ENCODE results near the gene ADH1B.
"Not testable (repeated sequence)": the region's sequence is repeated elsewhere in the genome, so short reads cannot be mapped to it uniquely, and the experiment has no call there.

The ADH1B gene

GRCh38 chr4:99324979-99325378 lies 3.8 kb upstream of the ADH1B start:
- H3K9ac ChIP-seq (ENCODE audit: low read depth in 1 of 2, low read length in 2 of 2): no peak overlapping the region
- H3K4me3 ChIP-seq (ENCODE audit: low read depth in 1 of 2, low read length in 2 of 2): no peak overlapping the region
- no peaks in the 10 kb centered on the region for H3K27me3 ChIP-seq (ENCODE audit: control insufficient read depth in 1 of 2, insufficient read depth in 2 of 2, low read length in 2 of 2)
- no peak overlapping the region for H3K27ac ChIP-seq (ENCODE audit: low read depth, low read length)
- no peaks in the 10 kb centered on the region for H3K36me3 ChIP-seq (ENCODE audit: control insufficient read depth in 1 of 2, insufficient read depth in 2 of 2, low read length in 2 of 2)
- peaks cover 0 to 6% of the 10 kb centered on the region in 2 donors for H3K9me3 ChIP-seq (ENCODE audit: control insufficient read depth in 1 of 2, low read length in 2 of 2)
- no peaks in the 10 kb centered on the region for H3K4me1 ChIP-seq (ENCODE audit: control insufficient read depth in 1 of 2, insufficient read depth in 2 of 2, low read length in 2 of 2)

- H3K9ac ChIP-seq (ENCODE audit: low read depth in 1 of 2, low read length in 2 of 2): no peak overlapping the region
- no peaks in the 10 kb centered on the region for H3K36me3 ChIP-seq (ENCODE audit: control insufficient read depth in 1 of 2, insufficient read depth in 2 of 2, low read length in 2 of 2)
- no peak overlapping the region for H3K4me3 ChIP-seq (ENCODE audit: low read depth in 1 of 2, low read length in 2 of 2)
- H3K4me1 ChIP-seq (ENCODE audit: control insufficient read depth in 1 of 2, insufficient read depth in 2 of 2, low read length in 2 of 2): no peaks in the 10 kb centered on the region
- no peaks in the 10 kb centered on the region for H3K27me3 ChIP-seq (ENCODE audit: control insufficient read depth in 1 of 2, insufficient read depth in 2 of 2, low read length in 2 of 2)
- H3K27ac ChIP-seq (ENCODE audit: low read depth, low read length): peak overlapping the region; percentile 0
- H3K9me3 ChIP-seq (ENCODE audit: control insufficient read depth in 1 of 2, low read length in 2 of 2): peaks cover 0 to 6% of the 10 kb centered on the region in 2 donors
These were observed 3.2 kb upstream of the ADH1B start for GRCh38 chr4:99324361-99324760.

- H3K27me3 ChIP-seq (ENCODE audit: control insufficient read depth in 1 of 2, insufficient read depth in 2 of 2, low read length in 2 of 2): no peaks in the 10 kb centered on the region
- peaks cover 0 to 6% of the 10 kb centered on the region in 2 donors for H3K9me3 ChIP-seq (ENCODE audit: control insufficient read depth in 1 of 2, low read length in 2 of 2)
- H3K27ac ChIP-seq (ENCODE audit: low read depth, low read length): no peak overlapping the region
- no peak overlapping the region for H3K9ac ChIP-seq (ENCODE audit: low read depth in 1 of 2, low read length in 2 of 2)
- H3K4me3 ChIP-seq (ENCODE audit: low read depth in 1 of 2, low read length in 2 of 2): no peak overlapping the region
- no peaks in the 10 kb centered on the region for H3K4me1 ChIP-seq (ENCODE audit: control insufficient read depth in 1 of 2, insufficient read depth in 2 of 2, low read length in 2 of 2)
- H3K36me3 ChIP-seq (ENCODE audit: control insufficient read depth in 1 of 2, insufficient read depth in 2 of 2, low read length in 2 of 2): no peaks in the 10 kb centered on the region
These were observed 2.6 kb upstream of the ADH1B start for GRCh38 chr4:99323756-99324155.

GRCh38 chr4:99317811-99318210 lies 3.4 kb downstream of the ADH1B start:
- not testable (repeated sequence) for H3K27ac ChIP-seq (ENCODE audit: low read depth, low read length); H3K9ac ChIP-seq (ENCODE audit: low read depth in 1 of 2, low read length in 2 of 2); H3K4me3 ChIP-seq (ENCODE audit: low read depth in 1 of 2, low read length in 2 of 2); H3K27me3 ChIP-seq (ENCODE audit: control insufficient read depth in 1 of 2, insufficient read depth in 2 of 2, low read length in 2 of 2); H3K9me3 ChIP-seq (ENCODE audit: control insufficient read depth in 1 of 2, low read length in 2 of 2); H3K36me3 ChIP-seq (ENCODE audit: control insufficient read depth in 1 of 2, insufficient read depth in 2 of 2, low read length in 2 of 2); H3K4me1 ChIP-seq (ENCODE audit: control insufficient read depth in 1 of 2, insufficient read depth in 2 of 2, low read length in 2 of 2)

GRCh38 chr4:99317354-99317753 lies 3.8 kb downstream of the ADH1B start:
- Histone ChIP-seq H3K4me1 (ENCODE audit: control insufficient read depth in 1 of 2, insufficient read depth in 2 of 2, low read length in 2 of 2) (no peaks in the 10 kb centered on the region), H3K36me3 (ENCODE audit: control insufficient read depth in 1 of 2, insufficient read depth in 2 of 2, low read length in 2 of 2) (no peaks in the 10 kb centered on the region), H3K9ac (ENCODE audit: low read depth in 1 of 2, low read length in 2 of 2) (no peak overlapping the region), H3K9me3 (ENCODE audit: control insufficient read depth in 1 of 2, low read length in 2 of 2) (no peaks in the 10 kb centered on the region), H3K27ac (ENCODE audit: low read depth, low read length) (no peak overlapping the region), H3K27me3 (ENCODE audit: control insufficient read depth in 1 of 2, insufficient read depth in 2 of 2, low read length in 2 of 2) (no peaks in the 10 kb centered on the region), H3K4me3 (ENCODE audit: low read depth in 1 of 2, low read length in 2 of 2) (no peak overlapping the region)

GRCh38 chr4:99315839-99316238 lies 5.4 kb downstream of the ADH1B start:
- Histone ChIP-seq H3K9me3 (ENCODE audit: control insufficient read depth in 1 of 2, low read length in 2 of 2) (no peaks in the 10 kb centered on the region), H3K36me3 (ENCODE audit: control insufficient read depth in 1 of 2, insufficient read depth in 2 of 2, low read length in 2 of 2) (no peaks in the 10 kb centered on the region), H3K27me3 (ENCODE audit: control insufficient read depth in 1 of 2, insufficient read depth in 2 of 2, low read length in 2 of 2) (no peaks in the 10 kb centered on the region), H3K4me3 (ENCODE audit: low read depth in 1 of 2, low read length in 2 of 2) (no peak overlapping the region), H3K27ac (ENCODE audit: low read depth, low read length) (no peak overlapping the region), H3K9ac (ENCODE audit: low read depth in 1 of 2, low read length in 2 of 2) (no peak overlapping the region), H3K4me1 (ENCODE audit: control insufficient read depth in 1 of 2, insufficient read depth in 2 of 2, low read length in 2 of 2) (no peaks in the 10 kb centered on the region)

- Histone ChIP-seq H3K36me3 (ENCODE audit: control insufficient read depth in 1 of 2, insufficient read depth in 2 of 2, low read length in 2 of 2) (no peaks in the 10 kb centered on the region), H3K4me3 (ENCODE audit: low read depth in 1 of 2, low read length in 2 of 2) (no peak overlapping the region), H3K27ac (ENCODE audit: low read depth, low read length) (no peak overlapping the region)
These were observed 7.0 kb downstream of the ADH1B start for GRCh38 chr4:99314211-99314610.

GRCh38 chr4:99310389-99310788 lies 10.8 kb downstream of the ADH1B start:
- Histone ChIP-seq H3K4me3 (ENCODE audit: low read depth in 1 of 2, low read length in 2 of 2) (no peak overlapping the region), H3K4me1 (ENCODE audit: control insufficient read depth in 1 of 2, insufficient read depth in 2 of 2, low read length in 2 of 2) (no peaks in the 10 kb centered on the region), H3K9me3 (ENCODE audit: control insufficient read depth in 1 of 2, low read length in 2 of 2) (no peaks in the 10 kb centered on the region), H3K27me3 (ENCODE audit: control insufficient read depth in 1 of 2, insufficient read depth in 2 of 2, low read length in 2 of 2) (no peaks in the 10 kb centered on the region), H3K27ac (ENCODE audit: low read depth, low read length) (no peak overlapping the region), H3K36me3 (ENCODE audit: control insufficient read depth in 1 of 2, insufficient read depth in 2 of 2, low read length in 2 of 2) (no peaks in the 10 kb centered on the region), H3K9ac (ENCODE audit: low read depth in 1 of 2, low read length in 2 of 2) (no peak overlapping the region)

More at GRCh38 chr4:99314211-99314610, 7.0 kb downstream of the ADH1B start:
- no peaks in the 10 kb centered on the region for H3K9me3 ChIP-seq (ENCODE audit: control insufficient read depth in 1 of 2, low read length in 2 of 2)
- H3K27me3 ChIP-seq (ENCODE audit: control insufficient read depth in 1 of 2, insufficient read depth in 2 of 2, low read length in 2 of 2): no peaks in the 10 kb centered on the region
- no peak overlapping the region for H3K9ac ChIP-seq (ENCODE audit: low read depth in 1 of 2, low read length in 2 of 2)
- H3K4me1 ChIP-seq (ENCODE audit: control insufficient read depth in 1 of 2, insufficient read depth in 2 of 2, low read length in 2 of 2): no peaks in the 10 kb centered on the region

GRCh38 chr4:99305638-99306400 lies 15.4 kb downstream of the ADH1B start:
- Histone ChIP-seq H3K9ac (ENCODE audit: low read depth in 1 of 2, low read length in 2 of 2) (no peak overlapping the region), H3K9me3 (ENCODE audit: control insufficient read depth in 1 of 2, low read length in 2 of 2) (no peaks in the 10 kb centered on the region), H3K4me3 (ENCODE audit: low read depth in 1 of 2, low read length in 2 of 2) (no peak overlapping the region), H3K27ac (ENCODE audit: low read depth, low read length) (no peak overlapping the region), H3K36me3 (ENCODE audit: control insufficient read depth in 1 of 2, insufficient read depth in 2 of 2, low read length in 2 of 2) (no peaks in the 10 kb centered on the region), H3K27me3 (ENCODE audit: control insufficient read depth in 1 of 2, insufficient read depth in 2 of 2, low read length in 2 of 2) (no peaks in the 10 kb centered on the region), H3K4me1 (ENCODE audit: control insufficient read depth in 1 of 2, insufficient read depth in 2 of 2, low read length in 2 of 2) (no peaks in the 10 kb centered on the region)

- Histone ChIP-seq H3K9ac (ENCODE audit: low read depth in 1 of 2, low read length in 2 of 2) (no peak overlapping the region), H3K27ac (ENCODE audit: low read depth, low read length) (peak overlapping the region; percentile 24), H3K36me3 (ENCODE audit: control insufficient read depth in 1 of 2, insufficient read depth in 2 of 2, low read length in 2 of 2) (no peaks in the 10 kb centered on the region), H3K4me3 (ENCODE audit: low read depth in 1 of 2, low read length in 2 of 2) (no peak overlapping the region), H3K4me1 (ENCODE audit: control insufficient read depth in 1 of 2, insufficient read depth in 2 of 2, low read length in 2 of 2) (no peaks in the 10 kb centered on the region), H3K27me3 (ENCODE audit: control insufficient read depth in 1 of 2, insufficient read depth in 2 of 2, low read length in 2 of 2) (no peaks in the 10 kb centered on the region), H3K9me3 (ENCODE audit: control insufficient read depth in 1 of 2, low read length in 2 of 2) (no peaks in the 10 kb centered on the region)
These were observed 19.6 kb downstream of the ADH1B start for GRCh38 chr4:99301376-99302164.

Data from duodenal mucosa (tissue), 2 donors.